ENCODE measurements around the gene AARS2. TPM values are rescaled to one million over a fixed set of nuclear protein-coding genes. Genes with fewer than 3 reads are reported as not detected.

AARS2 gene
- total RNA-seq, 4 donors from 2014 or later, result 5.9 to 15.7 (median 12.8) TPM

- DNase-seq (ENCODE audit: low spot score in 2 of 2), result no peak
- 93% methylated on average over 7 to 8 of the region's 8 CpGs for WGBS, 2 donors
- TF ChIP-seq CTCF (IDR thresholded peaks at IDR 0.05), result no peak
- TF ChIP-seq POLR2A (IDR thresholded peaks at IDR 0.05), result no peak
- intact Hi-C loops (cut with DNase I; ENCODE audit: low total_unique reads), result no loop called here
- no peak overlapping the region for H3K4me3 ChIP-seq (ENCODE audit: low read depth, poor library complexity, severe bottlenecking)
Observed at GRCh38 chr6:44260011-44260410, 53.1 kb downstream of the AARS2 start.

- WGBS, 2 donors, result 89 to 92% methylated on average over 3 of the region's 3 CpGs
- intact Hi-C loops (cut with DNase I; ENCODE audit: low total_unique reads), result loop anchor here (5.0 kb wide), 1 partner anchor 87 kb away; no protein-coding TSS in a partner anchor
Observed at GRCh38 chr6:44258921-44259320, 54.2 kb downstream of the AARS2 start.

GRCh38 chr6:44258325-44258863 lies 54.8 kb downstream of the AARS2 start:
- DNase-seq (ENCODE audit: low spot score in 2 of 2), result no peak
- H3K4me3 ChIP-seq (ENCODE audit: low read depth, poor library complexity, severe bottlenecking), result no peak overlapping the region
- intact Hi-C loops (cut with DNase I; ENCODE audit: low total_unique reads), result loop anchor here (5.0 kb wide), 1 partner anchor 86 kb away; no protein-coding TSS in a partner anchor
- TF ChIP-seq POLR2A (IDR thresholded peaks at IDR 0.05) (no peak), CTCF (IDR thresholded peaks at IDR 0.05) (no peak)
- 85 to 87% methylated on average over 9 of the region's 9 CpGs for WGBS, 2 donors

More at GRCh38 chr6:44258921-44259320, 54.2 kb downstream of the AARS2 start:
- H3K4me3 ChIP-seq (ENCODE audit: low read depth, poor library complexity, severe bottlenecking), result no peak overlapping the region
- TF ChIP-seq POLR2A (IDR thresholded peaks at IDR 0.05) (no peak), CTCF (IDR thresholded peaks at IDR 0.05) (no peak)
- DNase-seq (ENCODE audit: low spot score in 2 of 2), result no peak

- H3K4me3 ChIP-seq (ENCODE audit: low read depth, poor library complexity, severe bottlenecking), result no peak overlapping the region
- intact Hi-C loops (cut with DNase I; ENCODE audit: low total_unique reads), result loop anchor here (5.0 kb wide), 1 partner anchor 86 kb away; no protein-coding TSS in a partner anchor
- WGBS, 2 donors, result 25 to 28% methylated on average over 15 of the region's 15 CpGs
- DNase-seq (ENCODE audit: low spot score in 2 of 2), result no peak
- TF ChIP-seq POLR2A (IDR thresholded peaks at IDR 0.05) (no peak), CTCF (IDR thresholded peaks at IDR 0.05) (no peak)
Observed at GRCh38 chr6:44257753-44258324, 55.3 kb downstream of the AARS2 start.

- 0 to 1% methylated on average over 19 to 33 of the region's 80 CpGs for WGBS, 2 donors
- intact Hi-C loops (cut with DNase I; ENCODE audit: low total_unique reads), result loop anchor here (5.0 kb wide), 1 partner anchor 85 kb away; no protein-coding TSS in a partner anchor
- peak; percentile 48 to 93 for DNase-seq (ENCODE audit: low spot score in 2 of 2)
Observed at GRCh38 chr6:44257025-44257752, 56.0 kb downstream of the AARS2 start, which contains the start of gene SLC35B2. SLC35B2 (minus strand) TSS chr6:44257528; CDS start chr6:44257410, 118 bp downstream.

More at GRCh38 chr6:44257025-44257752, 56.0 kb downstream of the AARS2 start, which contains the start of gene SLC35B2:
- H3K4me3 ChIP-seq (ENCODE audit: low read depth, poor library complexity, severe bottlenecking), result peak within 1 kb of the TSS; percentile 81
- no peak for TF ChIP-seq POLR2A (IDR thresholded peaks at IDR 0.05)
- TF ChIP-seq CTCF (IDR thresholded peaks at IDR 0.05), result no peak
